IPS-11a (cell line): ENCODE measurements around the gene PIMREG.
A peak's percentile ranks its signal among the peaks of the same experiment; 100 is the strongest.

ENCODE experiments used
- H3K4me3 ChIP-seq: one replicate; pipeline ENCODE4 v1.5.1; 2013; ENCODE audit warnings: low read depth, low read length, control low read depth

The PIMREG gene

GRCh38 chr17:6443692-6444570 is at the start of gene PIMREG:
Gene PIMREG (plus strand): TSS chr17:6444455. CDS start chr17:6445111, 656 bp downstream.
- H3K4me3 ChIP-seq = peak within 1 kb of the TSS; percentile 83

DNA sequence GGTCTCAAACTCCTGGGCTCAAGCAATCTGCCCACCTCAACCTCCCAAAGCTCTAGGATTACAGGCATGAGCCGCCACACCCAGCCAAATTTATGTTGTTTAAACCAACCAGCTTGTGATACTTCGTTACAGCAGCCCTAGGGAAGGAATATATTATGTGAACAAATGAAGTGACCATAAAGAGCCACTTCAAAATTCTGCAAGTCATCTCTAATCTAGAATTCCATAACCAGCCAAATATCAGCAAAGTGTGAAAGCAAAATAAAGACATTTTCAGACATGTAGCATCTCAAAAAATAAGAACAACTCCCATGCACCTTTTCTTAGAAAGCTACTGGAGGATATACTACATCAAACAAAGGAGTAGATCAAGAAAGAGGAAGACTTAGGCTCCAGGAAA is 45.3 kb upstream of the PIMREG start:
- no peak overlapping the region for H3K4me3 ChIP-seq

GRCh38 chr17:6402258-6402657 is 42.0 kb upstream of the PIMREG start:
- H3K4me3 ChIP-seq = no peak overlapping the region

DNA sequence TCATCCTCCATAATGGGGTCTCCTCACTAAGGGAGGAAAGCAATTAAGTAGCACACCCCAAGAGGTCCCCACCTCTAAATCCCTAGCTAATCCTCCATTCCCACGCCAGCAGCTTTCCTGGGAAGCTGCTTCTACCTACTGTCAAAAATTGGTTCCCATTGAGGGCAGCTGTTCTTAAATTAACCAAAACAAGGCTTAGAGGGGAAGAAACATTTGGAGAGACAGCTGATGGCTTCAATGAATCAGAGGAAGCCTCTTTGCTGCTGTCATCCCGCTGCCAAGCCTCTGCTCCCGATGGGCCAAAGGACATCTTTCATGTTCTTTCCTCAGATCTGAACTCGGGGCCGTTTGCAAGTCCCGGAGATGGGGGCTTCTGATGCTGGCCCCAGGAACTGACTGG is 36.0 kb upstream of the PIMREG start:
- H3K4me3 ChIP-seq = no peak overlapping the region

DNA sequence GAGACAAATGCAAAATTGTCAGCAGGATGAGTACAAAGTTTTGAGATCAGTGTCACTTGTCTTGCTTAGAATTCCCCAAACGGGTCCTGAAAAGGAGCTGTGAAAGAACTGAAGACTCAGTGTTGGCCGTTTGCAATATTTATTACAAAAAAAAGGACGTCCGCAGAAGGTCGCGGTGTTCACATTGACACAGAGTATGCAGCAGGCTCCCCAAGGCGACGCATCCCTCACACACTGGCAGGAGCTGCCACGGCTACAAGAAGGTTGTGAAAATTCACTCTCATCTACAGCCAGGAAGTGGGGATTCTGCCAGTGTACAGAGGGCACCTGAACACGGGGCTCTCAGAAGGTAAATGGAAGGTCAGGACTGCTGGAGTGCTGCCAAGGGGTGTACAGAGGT is 35.5 kb upstream of the PIMREG start:
- H3K4me3 ChIP-seq = no peak overlapping the region

- no peak overlapping the region for H3K4me3 ChIP-seq
Measured at GRCh38 chr17:6413065-6413464, 31.2 kb upstream of the PIMREG start.

GRCh38 chr17:6415616-6416015 is 28.6 kb upstream of the PIMREG start:
- no peak overlapping the region for H3K4me3 ChIP-seq

DNA sequence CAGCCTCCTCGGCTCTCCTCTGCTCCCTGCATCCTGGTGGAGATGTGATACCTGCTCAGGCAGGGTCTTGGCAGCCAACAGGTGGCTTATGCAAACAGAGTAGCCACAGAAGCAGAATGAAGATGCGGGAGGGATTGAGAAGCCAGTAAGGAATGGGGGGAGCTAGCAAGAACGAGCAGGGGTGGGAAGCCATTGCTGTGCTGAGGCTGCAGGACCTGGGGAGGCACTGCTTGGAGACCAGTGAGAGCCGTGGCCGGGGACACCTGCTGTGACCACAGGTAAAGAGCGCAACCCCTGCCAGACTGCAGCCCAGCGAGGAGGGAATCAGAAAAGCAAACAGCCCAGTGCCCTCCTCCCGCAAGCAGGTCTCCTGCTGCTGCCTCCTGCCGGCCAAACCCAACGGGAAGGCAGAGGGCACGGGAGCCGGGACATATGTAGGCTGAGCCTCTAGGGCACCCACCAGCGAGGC is 24.0 kb upstream of the PIMREG start:
- H3K4me3 ChIP-seq = no peak overlapping the region

- H3K4me3 ChIP-seq = no peak overlapping the region
Measured at GRCh38 chr17:6421700-6422604, 22.3 kb upstream of the PIMREG start.

DNA sequence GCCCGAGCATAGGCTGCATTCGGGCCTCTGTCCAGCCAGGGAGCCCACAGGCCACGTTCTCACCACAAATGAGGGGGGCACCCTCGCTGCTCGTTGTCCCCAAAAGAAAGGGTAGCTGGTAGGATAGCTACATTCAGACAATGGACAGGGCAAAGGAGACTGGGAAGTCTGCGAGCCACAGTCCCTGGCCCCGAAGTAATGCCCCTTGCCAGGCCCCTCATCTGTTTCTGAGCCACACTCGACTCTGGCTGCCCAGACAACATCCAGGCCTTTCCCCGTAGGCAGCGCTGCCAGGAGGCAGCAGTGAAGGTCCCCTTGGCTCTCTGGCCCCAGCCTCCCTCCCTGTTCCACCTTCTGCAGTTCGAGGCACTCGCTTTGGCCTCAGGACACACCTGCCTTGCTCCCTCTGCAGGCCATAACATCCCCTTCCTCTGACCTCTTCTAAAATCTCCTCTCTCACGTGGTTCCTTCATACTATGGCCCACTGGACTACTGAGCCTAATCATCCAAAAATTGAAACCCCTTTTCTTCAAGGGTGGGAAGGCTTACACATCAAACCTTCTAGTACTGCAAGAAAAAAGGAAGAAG is 21.5 kb upstream of the PIMREG start:
- H3K4me3 ChIP-seq = no peak overlapping the region

GRCh38 chr17:6423931-6424330 is 20.3 kb upstream of the PIMREG start:
- no peak overlapping the region for H3K4me3 ChIP-seq

DNA sequence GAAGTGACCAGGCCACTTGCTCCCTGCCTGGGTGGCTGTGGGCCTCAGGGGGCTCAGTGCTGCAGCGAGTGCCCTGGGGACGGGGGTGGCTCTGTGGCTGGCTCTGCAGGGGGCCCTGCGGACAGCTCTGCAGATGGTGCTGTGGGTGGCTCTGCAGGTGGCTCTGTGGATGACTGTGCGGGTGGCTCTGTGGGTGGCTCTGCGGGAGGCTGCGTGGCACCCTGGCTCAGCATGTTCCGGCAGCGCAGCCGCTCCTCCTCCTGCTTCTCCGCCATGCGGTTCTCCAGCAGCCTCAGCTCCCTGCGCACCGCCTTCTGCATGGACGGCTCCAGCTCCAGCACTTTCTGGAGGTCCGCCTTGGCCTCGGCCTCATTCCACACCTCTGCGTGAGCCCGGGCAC is 18.8 kb upstream of the PIMREG start:
- no peak overlapping the region for H3K4me3 ChIP-seq

GRCh38 chr17:6426356-6427101 is 17.7 kb upstream of the PIMREG start:
- no peak overlapping the region for H3K4me3 ChIP-seq

DNA sequence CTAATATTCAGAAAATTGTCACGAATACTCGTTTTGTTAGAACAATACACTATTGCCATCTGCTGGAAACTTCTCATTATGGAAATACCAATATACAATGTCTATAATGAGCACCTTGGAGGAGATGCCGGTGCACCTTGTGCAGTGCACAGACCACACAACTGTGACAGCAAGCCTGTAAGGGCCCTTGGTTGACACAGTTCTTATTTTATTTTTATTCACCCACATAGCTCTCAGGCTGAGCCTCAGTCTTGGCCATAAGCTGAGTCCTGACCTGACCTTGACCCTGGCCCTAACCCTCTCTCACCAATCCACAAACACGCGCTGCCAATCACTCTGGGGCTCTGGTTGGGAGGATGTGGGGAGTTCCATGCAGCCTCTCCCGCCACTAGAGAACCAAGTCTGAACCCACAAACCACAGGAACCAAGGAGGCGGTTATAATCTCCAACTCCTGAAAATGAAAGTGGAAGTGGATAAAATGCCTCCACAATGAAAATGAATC is 16.9 kb upstream of the PIMREG start:
- no peak overlapping the region for H3K4me3 ChIP-seq

DNA sequence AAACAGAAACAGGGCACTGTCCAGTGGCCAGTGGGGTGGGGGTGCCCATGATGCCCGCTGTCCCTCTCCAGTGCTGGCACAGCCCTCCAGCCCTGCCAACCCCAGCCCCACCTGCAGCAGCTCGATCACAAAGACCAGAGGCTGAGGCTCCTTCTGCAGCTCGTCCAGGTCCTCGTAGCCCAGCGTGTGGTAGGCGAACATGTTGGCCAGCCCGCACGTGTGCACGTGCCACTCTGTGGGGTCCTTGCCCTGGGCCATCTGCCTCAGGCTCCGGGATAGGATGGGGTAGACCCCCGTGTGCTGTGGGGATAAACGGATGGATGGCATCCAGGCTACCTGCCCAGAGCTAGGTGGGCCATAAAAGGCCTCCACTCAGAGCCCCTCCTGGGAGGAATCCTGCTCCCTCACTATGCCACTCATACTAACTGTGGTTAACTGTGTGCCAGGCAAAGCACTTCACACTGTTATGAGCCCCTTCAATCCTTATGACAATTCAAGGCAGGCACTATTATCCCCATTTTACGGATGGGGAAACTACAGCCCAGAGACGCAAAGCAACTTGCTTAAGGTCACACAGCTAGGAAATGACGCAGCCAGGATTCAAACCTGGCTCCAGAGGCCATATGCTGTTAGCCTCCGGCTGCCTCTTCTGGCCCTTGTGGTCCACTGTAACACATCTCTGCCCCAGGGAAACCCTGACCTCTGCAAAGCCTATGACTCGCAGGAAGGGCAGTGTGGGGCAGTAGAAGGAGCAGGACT is 15.9 kb upstream of the PIMREG start:
- H3K4me3 ChIP-seq = no peak overlapping the region

GRCh38 chr17:6429266-6429665 is 15.0 kb upstream of the PIMREG start:
- no peak overlapping the region for H3K4me3 ChIP-seq

DNA sequence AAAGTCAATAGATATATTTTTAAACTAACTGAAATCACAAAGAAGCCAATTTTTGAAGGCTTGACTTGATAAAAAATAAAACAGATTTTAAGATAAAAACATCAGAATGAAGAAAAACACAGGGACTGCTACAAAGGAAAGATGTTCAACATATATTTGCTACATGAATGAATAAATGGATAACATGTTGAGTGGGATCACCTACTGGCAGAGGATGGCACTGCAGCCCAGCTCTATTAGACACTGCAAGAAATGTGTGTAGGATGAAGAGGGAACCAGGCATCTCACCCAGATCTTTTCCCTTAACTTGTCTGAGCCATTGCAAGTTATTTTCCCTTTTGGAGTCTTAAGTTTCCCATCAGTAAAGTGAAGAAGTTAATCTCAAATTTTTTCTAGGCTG is 13.5 kb upstream of the PIMREG start:
- H3K4me3 ChIP-seq = no peak overlapping the region

- no peak within 1 kb of the TSS for H3K4me3 ChIP-seq
Measured at GRCh38 chr17:6435051-6435450, 9.2 kb upstream of the PIMREG start, which contains the start of gene AIPL1. Gene AIPL1 (minus strand): TSS chr17:6435121. CDS start chr17:6435104, 17 bp downstream.

- H3K4me3 ChIP-seq = no peak overlapping the region
Measured at GRCh38 chr17:6435968-6436367, 8.3 kb upstream of the PIMREG start.

- no peak overlapping the region for H3K4me3 ChIP-seq
Measured at GRCh38 chr17:6437466-6437865, 6.8 kb upstream of the PIMREG start.
